GM12878 (cell line): ENCODE measurements around the gene DNAJB14. TPM values are rescaled to one million over a fixed set of nuclear protein-coding genes. Genes with fewer than 3 reads are reported as not detected.

Experiments
- CEBPZ ChIP-seq: fragments of 150-350 bp; IDR thresholded peaks from 2 replicates; pipeline ENCODE4 v1.6.1; 2016; ENCODE audit warnings: low read depth, low read length
- DPF2 ChIP-seq: fragments of 450-650 bp; IDR thresholded peaks from 2 replicates; pipeline ENCODE4 v1.6.1; 2017; ENCODE audit warnings: mild to moderate bottlenecking
- EGR1 ChIP-seq, 2 experiments: IDR thresholded peaks; 1 replicate in 1 of 2; 2 replicates in 1 of 2; pipeline ENCODE4 v1.6.1; 2011 to 2012; ENCODE audit warnings: low read depth in 2 of 2, low read length in 2 of 2, borderline replicate concordance in 1 of 2, mild to moderate bottlenecking in 1 of 2, moderate library complexity in 1 of 2
- EZH2 ChIP-seq: IDR thresholded peaks from 2 replicates; pipeline ENCODE4 v1.6.1; 2012; ENCODE audit warnings: low read depth, mild to moderate bottlenecking, control low read depth, inconsistent platforms, low read length, borderline replicate concordance; ENCODE audit not compliant: control insufficient read depth
- MLLT1 ChIP-seq: fragments of 450-650 bp; IDR thresholded peaks from 2 replicates; pipeline ENCODE4 v1.6.1; 2016; ENCODE audit warnings: mild to moderate bottlenecking
- NFYB ChIP-seq: IDR thresholded peaks from 2 replicates; pipeline ENCODE4 v1.6.1; 2011; ENCODE audit warnings: low read depth, mild to moderate bottlenecking, low read length, improper control_type of control experiment, moderate library complexity; ENCODE audit not compliant: insufficient read depth
- NR2F1 ChIP-seq: fragments of 450-650 bp; conservative IDR thresholded peaks from 2 replicates; pipeline ENCODE4 v1.6.1; 2017; ENCODE audit warnings: mild to moderate bottlenecking
- SP1 ChIP-seq: IDR thresholded peaks from one replicate; pipeline ENCODE4 v1.6.1; 2011; ENCODE audit warnings: low read depth, low read length
- ZBED1 ChIP-seq: IDR thresholded peaks from 2 replicates; pipeline ENCODE4 v1.6.1; 2016; ENCODE audit warnings: borderline replicate concordance
- polyA plus RNA-seq, 11 experiments: library from polyadenylated mRNA; depleted of rRNA in 4 of 11; unstranded in 6 of 11; stranded (reverse) in 5 of 11; fragments of >200 nt; fragmentation: Nextera tagmentation in 4 of 11; fragmentation: Illumina TruSeq in 1 of 11; extraction: Ambion mirVana in 4 of 11; extraction: Trizol in 1 of 11; gene quantifications; 1 replicate in 1 of 11; 2 replicates in 10 of 11; pipeline versions ENCODE4 v1.2.1 to v1.2.3, GENCODE V29; 2011 to 2016; ENCODE audit warnings: inconsistent platforms in 2 of 11, missing spikeins in 2 of 11, low read depth in 1 of 11
- total RNA-seq, 4 experiments: library from RNA; depleted of rRNA in 3 of 4; stranded (reverse); fragments of >200 nt in 3 of 4; fragmentation: Illumina TruSeq in 1 of 4; extraction: Trizol in 1 of 4; gene quantifications; 2 replicates each; pipeline versions ENCODE4 v1.2.1 to v1.2.3, GENCODE V29; 2013 to 2021
- TF ChIP-seq, protein P1 (sequence below): fragments of 450-650 bp; IDR thresholded peaks from 2 replicates; pipeline ENCODE4 v1.6.1; 2014; ENCODE audit warnings: mild to moderate bottlenecking
- TF ChIP-seq, protein P2 (sequence below): fragments of 450-650 bp; IDR thresholded peaks from 2 replicates; pipeline ENCODE4 v1.6.1; 2016; ENCODE audit warnings: mild to moderate bottlenecking
- TF ChIP-seq, protein P3 (sequence below): IDR thresholded peaks from 2 replicates; pipeline ENCODE4 v1.6.1; 2012; ENCODE audit warnings: mild to moderate bottlenecking, low read depth, low read length

The DNAJB14 gene
- total and polyA plus RNA-seq, 10 of the 15 experiments (the other 5 are each of a cell fraction or from before 2014, with no cell fraction given): 9.5 to 49.2 (median 27.8) TPM

- peak; percentile 98 for TF ChIP-seq DPF2
- TF ChIP-seq SP1: peak; percentile 78
- TF ChIP-seq, protein P1, sequence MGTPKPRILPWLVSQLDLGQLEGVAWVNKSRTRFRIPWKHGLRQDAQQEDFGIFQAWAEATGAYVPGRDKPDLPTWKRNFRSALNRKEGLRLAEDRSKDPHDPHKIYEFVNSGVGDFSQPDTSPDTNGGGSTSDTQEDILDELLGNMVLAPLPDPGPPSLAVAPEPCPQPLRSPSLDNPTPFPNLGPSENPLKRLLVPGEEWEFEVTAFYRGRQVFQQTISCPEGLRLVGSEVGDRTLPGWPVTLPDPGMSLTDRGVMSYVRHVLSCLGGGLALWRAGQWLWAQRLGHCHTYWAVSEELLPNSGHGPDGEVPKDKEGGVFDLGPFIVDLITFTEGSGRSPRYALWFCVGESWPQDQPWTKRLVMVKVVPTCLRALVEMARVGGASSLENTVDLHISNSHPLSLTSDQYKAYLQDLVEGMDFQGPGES: no peak
- peak; percentile 84 for TF ChIP-seq MLLT1
- no peak for TF ChIP-seq EGR1 (IDR thresholded peaks at IDR 0.05; ENCODE audit: borderline replicate concordance in 1 of 2, low read depth in 2 of 2, low read length in 2 of 2)
- TF ChIP-seq NFYB: no peak
- TF ChIP-seq, protein P2, sequence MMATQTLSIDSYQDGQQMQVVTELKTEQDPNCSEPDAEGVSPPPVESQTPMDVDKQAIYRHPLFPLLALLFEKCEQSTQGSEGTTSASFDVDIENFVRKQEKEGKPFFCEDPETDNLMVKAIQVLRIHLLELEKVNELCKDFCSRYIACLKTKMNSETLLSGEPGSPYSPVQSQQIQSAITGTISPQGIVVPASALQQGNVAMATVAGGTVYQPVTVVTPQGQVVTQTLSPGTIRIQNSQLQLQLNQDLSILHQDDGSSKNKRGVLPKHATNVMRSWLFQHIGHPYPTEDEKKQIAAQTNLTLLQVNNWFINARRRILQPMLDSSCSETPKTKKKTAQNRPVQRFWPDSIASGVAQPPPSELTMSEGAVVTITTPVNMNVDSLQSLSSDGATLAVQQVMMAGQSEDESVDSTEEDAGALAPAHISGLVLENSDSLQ: no peak
- TF ChIP-seq EZH2: no peak
- peak; percentile 87; the same call in 1 of the 2 replicates for TF ChIP-seq ZBED1
- TF ChIP-seq CEBPZ: no peak
- TF ChIP-seq, protein P3, sequence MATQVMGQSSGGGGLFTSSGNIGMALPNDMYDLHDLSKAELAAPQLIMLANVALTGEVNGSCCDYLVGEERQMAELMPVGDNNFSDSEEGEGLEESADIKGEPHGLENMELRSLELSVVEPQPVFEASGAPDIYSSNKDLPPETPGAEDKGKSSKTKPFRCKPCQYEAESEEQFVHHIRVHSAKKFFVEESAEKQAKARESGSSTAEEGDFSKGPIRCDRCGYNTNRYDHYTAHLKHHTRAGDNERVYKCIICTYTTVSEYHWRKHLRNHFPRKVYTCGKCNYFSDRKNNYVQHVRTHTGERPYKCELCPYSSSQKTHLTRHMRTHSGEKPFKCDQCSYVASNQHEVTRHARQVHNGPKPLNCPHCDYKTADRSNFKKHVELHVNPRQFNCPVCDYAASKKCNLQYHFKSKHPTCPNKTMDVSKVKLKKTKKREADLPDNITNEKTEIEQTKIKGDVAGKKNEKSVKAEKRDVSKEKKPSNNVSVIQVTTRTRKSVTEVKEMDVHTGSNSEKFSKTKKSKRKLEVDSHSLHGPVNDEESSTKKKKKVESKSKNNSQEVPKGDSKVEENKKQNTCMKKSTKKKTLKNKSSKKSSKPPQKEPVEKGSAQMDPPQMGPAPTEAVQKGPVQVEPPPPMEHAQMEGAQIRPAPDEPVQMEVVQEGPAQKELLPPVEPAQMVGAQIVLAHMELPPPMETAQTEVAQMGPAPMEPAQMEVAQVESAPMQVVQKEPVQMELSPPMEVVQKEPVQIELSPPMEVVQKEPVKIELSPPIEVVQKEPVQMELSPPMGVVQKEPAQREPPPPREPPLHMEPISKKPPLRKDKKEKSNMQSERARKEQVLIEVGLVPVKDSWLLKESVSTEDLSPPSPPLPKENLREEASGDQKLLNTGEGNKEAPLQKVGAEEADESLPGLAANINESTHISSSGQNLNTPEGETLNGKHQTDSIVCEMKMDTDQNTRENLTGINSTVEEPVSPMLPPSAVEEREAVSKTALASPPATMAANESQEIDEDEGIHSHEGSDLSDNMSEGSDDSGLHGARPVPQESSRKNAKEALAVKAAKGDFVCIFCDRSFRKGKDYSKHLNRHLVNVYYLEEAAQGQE: no peak
- TF ChIP-seq NR2F1: 0 out of 2 replicates have a peak, but pooled peaks have one; percentile 45
These were observed 98.9 kb downstream of the DNAJB14 start (continued) for GRCh38 chr4:99847362-99847976.
